Thyroid gland (tissue), 4 donors: ENCODE results near the gene HLCS. TPM values are rescaled to one million over a fixed set of nuclear protein-coding genes. Genes with fewer than 3 reads are reported as not detected.

Experiments used
- DNase-seq, 2 donors: peaks; one replicate each; pipeline ENCODE4 v3.0.0-alpha.2; 2019
- H3K27ac ChIP-seq, 3 donors: fragments of 200-600 bp; sonication (generic); 1 replicate in 2 of 3; 2 replicates in 1 of 3; pipeline ENCODE4 v1.5.1; 2016 to 2019; ENCODE audit warnings: mild to moderate bottlenecking in 1 of 3, moderate library complexity in 1 of 3
- H3K27me3 ChIP-seq: fragments of 200-600 bp; sonication (generic); one replicate; pipeline ENCODE4 v1.5.1; 2019
- H3K36me3 ChIP-seq, 2 donors: fragments of 200-600 bp; sonication (generic); one replicate each; pipeline ENCODE4 v1.5.1; 2016 to 2019
- H3K4me1 ChIP-seq, 2 donors: fragments of 200-600 bp; sonication (generic); one replicate each; pipeline ENCODE4 v1.5.1; 2017 to 2019
- H3K4me3 ChIP-seq, 3 donors: fragments of 200-600 bp; sonication (generic); replicated peaks in 1 of 3; 1 replicate in 2 of 3; 2 replicates in 1 of 3; pipeline ENCODE4 v1.5.1; 2016; ENCODE audit warnings: mild to moderate bottlenecking in 1 of 3
- H3K9me3 ChIP-seq: fragments of 200-600 bp; sonication (generic); one replicate; pipeline ENCODE4 v1.5.1; 2017
- CTCF ChIP-seq, 6 experiments: fragments of 200-600 bp in 3 of 6; fragments of 450-650 bp in 3 of 6; sonication (generic) in 3 of 6; IDR thresholded peaks; one replicate each; pipeline ENCODE4 v1.5.1; 2016 to 2019; ENCODE audit warnings: antibody characterized with exemption in 6 of 6, mild to moderate bottlenecking in 2 of 6, inconsistent platforms in 1 of 6, moderate library complexity in 1 of 6
- POLR2A ChIP-seq, 2 donors: fragments of 450-650 bp; IDR thresholded peaks; one replicate each; pipeline ENCODE4 v1.6.1; 2017; ENCODE audit warnings: antibody characterized with exemption in 2 of 2, mild to moderate bottlenecking in 2 of 2, moderate library complexity in 1 of 2
- WGBS, 2 donors: methylation state at CpG; one replicate each; pipeline ENCODE4 v1.1.5; 2017; 5-methylcytosine and 5-hydroxymethylcytosine counted together
- intact Hi-C: fragments of 100-400 bp; cut with DNase I; formaldehyde crosslinking; loops from one replicate; pipeline ENCODE4 v1.15.1; 2023
- total RNA-seq, 4 donors: library from RNA; depleted of rRNA; stranded (reverse); fragments of >200 nt; gene quantifications; one replicate each; pipeline ENCODE4 v1.2.3, GENCODE V29; 2016

Gene HLCS
- total RNA-seq, 4 donors from 2014 or later = 34.2 to 70.7 (median 43.4) TPM

- TF ChIP-seq POLR2A (IDR thresholded peaks at IDR 0.05) (no peak), CTCF (IDR thresholded peaks at IDR 0.05) (no peak)
- no peak for DNase-seq
These were observed 9.9 kb upstream of the HLCS start for GRCh38 chr21:36976228-36976861.

GRCh38 chr21:36974851-36975192 is 8.4 kb upstream of the HLCS start:
- Histone ChIP-seq H3K4me3 (no peak overlapping the region), H3K27me3 (no peaks in the 10 kb centered on the region), H3K27ac (no peak overlapping the region), H3K4me1 (peaks cover 8 to 17% of the 10 kb centered on the region in 2 donors), H3K9me3 (no peaks in the 10 kb centered on the region), H3K36me3 (no peaks in the 10 kb centered on the region)
- no peak for DNase-seq
- intact Hi-C loops = no loop called here
- TF ChIP-seq CTCF (IDR thresholded peaks at IDR 0.05) = no peak
- no peak for TF ChIP-seq POLR2A (IDR thresholded peaks at IDR 0.05)
- 74 to 81% methylated on average over 6 of the region's 6 CpGs for WGBS, 2 donors

More at GRCh38 chr21:36976228-36976861, 9.9 kb upstream of the HLCS start:
- no peak overlapping the region for H3K4me3 ChIP-seq
- peaks cover 17% of the 10 kb centered on the region in 2 donors for H3K4me1 ChIP-seq
- H3K36me3 ChIP-seq = no peaks in the 10 kb centered on the region
- no peak overlapping the region for H3K27ac ChIP-seq
- H3K9me3 ChIP-seq = no peaks in the 10 kb centered on the region
- no peaks in the 10 kb centered on the region for H3K27me3 ChIP-seq
- intact Hi-C loops = no loop called here
- WGBS, 2 donors = 86 to 88% methylated on average over 5 of the region's 5 CpGs

- intact Hi-C loops = no loop called here
- H3K4me3 ChIP-seq = no peak overlapping the region
- H3K27me3 ChIP-seq = no peaks in the 10 kb centered on the region
- H3K4me1 ChIP-seq = peaks cover 8 to 17% of the 10 kb centered on the region in 2 donors
- 84 to 90% methylated on average over 14 of the region's 14 CpGs for WGBS, 2 donors
- TF ChIP-seq CTCF (IDR thresholded peaks at IDR 0.05) (no peak), POLR2A (IDR thresholded peaks at IDR 0.05) (no peak)
- H3K36me3 ChIP-seq = no peaks in the 10 kb centered on the region
- DNase-seq = no peak
- no peak overlapping the region for H3K27ac ChIP-seq
- no peaks in the 10 kb centered on the region for H3K9me3 ChIP-seq
These were observed 7.7 kb upstream of the HLCS start for GRCh38 chr21:36973986-36974850.

DNA sequence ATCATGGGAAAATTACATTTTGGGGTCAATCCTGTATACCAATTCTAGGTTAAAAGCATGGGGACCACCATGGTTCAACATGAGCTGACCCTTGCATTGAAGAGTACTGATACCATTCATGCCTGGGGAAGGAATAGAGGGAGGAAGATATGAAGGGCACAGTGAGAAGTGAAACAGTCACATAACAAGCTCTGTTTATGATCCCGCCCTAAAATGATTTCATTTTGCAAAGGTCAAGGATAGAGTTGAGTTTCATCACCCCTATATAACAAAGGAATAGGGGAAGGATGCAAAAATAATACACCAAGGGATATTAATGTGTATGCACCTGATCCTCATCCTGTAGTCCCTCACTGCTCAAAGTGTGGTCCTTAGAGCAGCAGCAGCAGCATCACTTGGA is 2.5 kb upstream of the HLCS start:
- Histone ChIP-seq H3K4me3 (no peak overlapping the region), H3K27ac (no peak overlapping the region), H3K27me3 (no peaks in the 10 kb centered on the region), H3K36me3 (no peaks in the 10 kb centered on the region), H3K9me3 (no peaks in the 10 kb centered on the region), H3K4me1 (peaks cover 8 to 14% of the 10 kb centered on the region in 2 donors)
- DNase-seq = no peak
- WGBS, 2 donors = 89 to 92% methylated on average over 1 of the region's 1 CpG
- intact Hi-C loops = no loop called here
- TF ChIP-seq CTCF (IDR thresholded peaks at IDR 0.05) = no peak
- no peak for TF ChIP-seq POLR2A (IDR thresholded peaks at IDR 0.05)

DNA sequence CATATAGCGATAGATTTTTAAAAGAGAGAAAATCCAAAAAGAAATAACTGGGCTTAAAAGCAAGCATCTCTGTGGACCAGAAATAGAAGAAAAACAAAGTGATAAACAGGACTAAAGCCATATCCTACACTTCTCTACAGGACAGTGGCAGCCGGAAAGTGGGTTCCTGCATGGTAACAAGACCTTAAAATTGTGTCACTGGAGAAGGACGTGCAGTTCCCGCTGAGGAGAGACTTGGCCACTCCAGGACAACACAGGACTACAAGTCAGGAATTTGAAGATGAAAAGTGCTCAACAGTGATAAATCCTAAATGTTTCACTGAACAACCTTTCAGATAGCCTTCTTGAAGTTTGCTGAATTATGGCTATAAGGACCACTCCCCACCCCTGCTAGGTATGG is 1.9 kb upstream of the HLCS start:
- intact Hi-C loops = no loop called here
- H3K27me3 ChIP-seq = no peaks in the 10 kb centered on the region

More for the DNA sequence above, 1.9 kb upstream of the HLCS start:
- TF ChIP-seq CTCF (IDR thresholded peaks at IDR 0.05) = no peak
- TF ChIP-seq POLR2A (IDR thresholded peaks at IDR 0.05) = no peak
- no peaks in the 10 kb centered on the region for H3K9me3 ChIP-seq
- no peaks in the 10 kb centered on the region for H3K36me3 ChIP-seq
- H3K4me3 ChIP-seq = no peak overlapping the region
- WGBS, 2 donors = 72 to 78% methylated on average over 4 of the region's 4 CpGs
- no peak for DNase-seq
- H3K4me1 ChIP-seq = peaks cover 8 to 14% of the 10 kb centered on the region in 2 donors
- no peak overlapping the region for H3K27ac ChIP-seq
